HepG2 (cell line): ENCODE measurements around the gene NAALADL1. TPM values are rescaled to one million over a fixed set of nuclear protein-coding genes. Genes with fewer than 3 reads are reported as not detected.

ENCODE experiments used
- AGO2 ChIP-seq: fragments of 200-400 bp; formaldehyde crosslinking; optimal IDR thresholded peaks from 2 replicates; pipeline ENCODE3; 2017; ENCODE audit warnings: mild to moderate bottlenecking, low read depth, low read length, moderate library complexity
- FIP1L1 ChIP-seq: fragments of 200-400 bp; formaldehyde crosslinking; IDR thresholded peaks from 2 replicates; pipeline ENCODE4 v1.6.1; 2018; ENCODE audit warnings: low read depth, mild to moderate bottlenecking, low read length, moderate library complexity, borderline replicate concordance; ENCODE audit not compliant: insufficient read depth
- HMG20A ChIP-seq: IDR thresholded peaks from 2 replicates; pipeline ENCODE4 v1.6.1; 2016; ENCODE audit warnings: borderline replicate concordance
- KAT7 ChIP-seq: IDR thresholded peaks from 2 replicates; pipeline ENCODE4 v1.6.1; 2018; ENCODE audit warnings: borderline replicate concordance, missing compliant biosample characterization
- TARDBP ChIP-seq: sonication (generic); formaldehyde crosslinking; IDR thresholded peaks from 2 replicates; pipeline ENCODE4 v1.8.0; 2022; ENCODE audit warnings: mild to moderate bottlenecking, missing genetic modification reagents
- TBP ChIP-seq: sonication (generic); formaldehyde crosslinking; IDR thresholded peaks from 2 replicates; pipeline ENCODE4 v1.5.0; 2020; ENCODE audit warnings: missing genetic modification reagents
- ZFP41 ChIP-seq: sonication (generic); formaldehyde crosslinking; IDR thresholded peaks from 2 replicates; pipeline ENCODE4 v1.4.0; 2020; ENCODE audit warnings: mild to moderate bottlenecking, missing genetic modification reagents, borderline replicate concordance
- ZKSCAN1 ChIP-seq: fragments of 150-350 bp; IDR thresholded peaks from 2 replicates; pipeline ENCODE4 v1.6.1; 2014; ENCODE audit warnings: low read length
- ZNF550 ChIP-seq: sonication (generic); formaldehyde crosslinking; IDR thresholded peaks from 2 replicates; pipeline ENCODE4 v1.4.0; 2020; ENCODE audit warnings: mild to moderate bottlenecking, missing genetic modification reagents, borderline replicate concordance
- ZNF761 ChIP-seq: sonication (generic); formaldehyde crosslinking; conservative IDR thresholded peaks from 2 replicates; pipeline ENCODE4 v1.4.0; 2020; ENCODE audit warnings: mild to moderate bottlenecking, missing genetic modification reagents
- ZNF777 ChIP-seq: sonication (generic); formaldehyde crosslinking; IDR thresholded peaks from 2 replicates; pipeline ENCODE4 v1.4.0; 2020; ENCODE audit warnings: missing genetic modification reagents
- ZNF782 ChIP-seq: sonication (generic); formaldehyde crosslinking; IDR thresholded peaks from 2 replicates; pipeline ENCODE4 v1.4.0; 2020; ENCODE audit warnings: missing genetic modification reagents, mild to moderate bottlenecking, borderline replicate concordance
- ZNF850 ChIP-seq: sonication (generic); formaldehyde crosslinking; conservative IDR thresholded peaks from 2 replicates; pipeline ENCODE4 v1.9.0; 2021; ENCODE audit warnings: mild to moderate bottlenecking, missing genetic modification reagents
- polyA plus RNA-seq, 8 experiments: library from polyadenylated mRNA; depleted of rRNA in 3 of 8; stranded (reverse) in 7 of 8; unstranded in 1 of 8; fragments of >200 nt; fragmentation: Illumina TruSeq in 4 of 8; extraction: Trizol in 4 of 8; gene quantifications; 2 replicates each; pipeline versions ENCODE4 v1.2.1 to v1.2.3, GENCODE V29; 2011 to 2016; ENCODE audit warnings: low read depth in 4 of 8, missing spikeins in 1 of 8, mixed read lengths in 1 of 8; ENCODE audit not compliant: insufficient read depth in 1 of 8
- total RNA-seq, 5 experiments: library from RNA; depleted of rRNA; stranded (reverse); fragments of >200 nt; fragmentation: Illumina TruSeq; extraction: Trizol; gene quantifications; 2 replicates each; pipeline ENCODE4 v1.2.3, GENCODE V29; 2016; ENCODE audit warnings: low read depth in 1 of 5
- TF ChIP-seq, protein P1 (sequence below): sonication (generic); formaldehyde crosslinking; IDR thresholded peaks from 2 replicates; pipeline ENCODE4; 2020; ENCODE audit warnings: missing genetic modification reagents, mild to moderate bottlenecking, borderline replicate concordance
- TF ChIP-seq, protein P2 (sequence below), 2 experiments: fragments of 450-650 bp in 1 of 2; sonication (generic) in 1 of 2; formaldehyde crosslinking; IDR thresholded peaks; 2 replicates each; pipeline versions ENCODE4 v1.5.0 to v1.8.0; 2020 to 2022; ENCODE audit warnings: mild to moderate bottlenecking in 1 of 2, missing genetic modification reagents in 1 of 2
- TF ChIP-seq, protein P3 (sequence below): sonication (generic); formaldehyde crosslinking; IDR thresholded peaks from 2 replicates; pipeline ENCODE4 v1.4.0; 2020; ENCODE audit warnings: mild to moderate bottlenecking, missing genetic modification reagents
- TF ChIP-seq, protein P4 (sequence below): sonication (generic); formaldehyde crosslinking; IDR thresholded peaks from 2 replicates; pipeline ENCODE4 v1.5.0; 2020; ENCODE audit warnings: mild to moderate bottlenecking, missing genetic modification reagents
- TF ChIP-seq, protein P5 (sequence below): sonication (generic); formaldehyde crosslinking; IDR thresholded peaks from 2 replicates; pipeline ENCODE4 v1.8.0; 2022; ENCODE audit warnings: missing genetic modification reagents, mild to moderate bottlenecking, inconsistent platforms, borderline replicate concordance
- TF ChIP-seq, protein P6 (sequence below): sonication (generic); formaldehyde crosslinking; IDR thresholded peaks from 2 replicates; pipeline ENCODE4 v1.4.0; 2020; ENCODE audit warnings: mild to moderate bottlenecking, missing genetic modification reagents

NAALADL1 gene
- total and polyA plus RNA-seq, 2 of the 13 experiments (the other 11 are each of a cell fraction or from before 2014, with no cell fraction given) = 9.3 to 33.9 TPM

DNA sequence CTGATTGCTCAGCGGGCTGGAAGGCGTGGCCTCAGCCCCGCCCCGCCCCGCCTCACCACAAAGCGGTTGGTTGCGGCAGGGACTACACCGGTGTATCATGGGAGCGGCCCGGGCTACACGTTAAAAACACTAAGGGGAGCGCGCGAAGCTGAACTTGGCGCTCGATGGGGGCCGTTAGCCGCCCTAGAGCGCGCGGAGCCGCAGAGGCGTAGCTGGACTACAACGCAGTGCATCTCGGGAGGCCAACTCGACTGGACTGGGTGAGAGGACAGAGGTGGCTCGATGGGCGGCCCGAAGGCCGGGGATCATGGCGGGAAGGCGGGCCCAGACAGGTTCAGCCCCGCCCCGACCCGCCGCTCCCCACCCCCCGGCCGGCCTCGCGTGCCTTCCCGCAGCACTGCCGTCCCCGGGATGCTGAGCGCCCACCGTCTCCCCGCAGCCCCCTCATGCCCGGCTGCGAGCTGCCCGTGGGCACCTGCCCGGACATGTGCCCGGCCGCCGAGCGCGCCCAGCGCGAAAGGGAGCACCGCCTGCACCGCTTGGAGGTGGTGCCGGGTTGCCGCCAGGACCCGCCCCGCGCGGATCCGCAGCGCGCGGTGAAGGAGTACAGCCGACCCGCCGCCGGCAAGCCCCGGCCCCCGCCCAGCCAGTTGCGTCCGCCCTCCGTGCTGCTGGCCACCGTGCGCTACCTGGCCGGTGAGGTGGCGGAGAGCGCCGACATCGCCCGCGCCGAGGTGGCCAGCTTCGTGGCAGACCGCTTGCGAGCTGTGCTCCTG is 17.3 kb downstream of the NAALADL1 start, which contains the start of gene SAC3D1 (continued):
- TF ChIP-seq ZNF761 (CRISPR knock-in tag) (no peak; the same call in 1 of the 2 replicates), ZNF782 (CRISPR knock-in tag) (no peak; the same call in 1 of the 2 replicates), TARDBP (CRISPR knock-in tag) (peak; percentile 50; the same call in 1 of the 2 replicates), ZKSCAN1 (no peak), ZNF850 (CRISPR knock-in tag) (no peak), ZNF777 (CRISPR knock-in tag) (peak; percentile 65), HMG20A (CRISPR knock-in tag) (no peak), AGO2 (peak; percentile 63), ZNF550 (no peak), KAT7 (CRISPR knock-in tag) (peak; percentile 40; the same call in 1 of the 2 replicates), TBP (CRISPR knock-in tag) (no peak), FIP1L1 (no peak), ZFP41 (CRISPR knock-in tag) (no peak)
- TF ChIP-seq, protein P1, sequence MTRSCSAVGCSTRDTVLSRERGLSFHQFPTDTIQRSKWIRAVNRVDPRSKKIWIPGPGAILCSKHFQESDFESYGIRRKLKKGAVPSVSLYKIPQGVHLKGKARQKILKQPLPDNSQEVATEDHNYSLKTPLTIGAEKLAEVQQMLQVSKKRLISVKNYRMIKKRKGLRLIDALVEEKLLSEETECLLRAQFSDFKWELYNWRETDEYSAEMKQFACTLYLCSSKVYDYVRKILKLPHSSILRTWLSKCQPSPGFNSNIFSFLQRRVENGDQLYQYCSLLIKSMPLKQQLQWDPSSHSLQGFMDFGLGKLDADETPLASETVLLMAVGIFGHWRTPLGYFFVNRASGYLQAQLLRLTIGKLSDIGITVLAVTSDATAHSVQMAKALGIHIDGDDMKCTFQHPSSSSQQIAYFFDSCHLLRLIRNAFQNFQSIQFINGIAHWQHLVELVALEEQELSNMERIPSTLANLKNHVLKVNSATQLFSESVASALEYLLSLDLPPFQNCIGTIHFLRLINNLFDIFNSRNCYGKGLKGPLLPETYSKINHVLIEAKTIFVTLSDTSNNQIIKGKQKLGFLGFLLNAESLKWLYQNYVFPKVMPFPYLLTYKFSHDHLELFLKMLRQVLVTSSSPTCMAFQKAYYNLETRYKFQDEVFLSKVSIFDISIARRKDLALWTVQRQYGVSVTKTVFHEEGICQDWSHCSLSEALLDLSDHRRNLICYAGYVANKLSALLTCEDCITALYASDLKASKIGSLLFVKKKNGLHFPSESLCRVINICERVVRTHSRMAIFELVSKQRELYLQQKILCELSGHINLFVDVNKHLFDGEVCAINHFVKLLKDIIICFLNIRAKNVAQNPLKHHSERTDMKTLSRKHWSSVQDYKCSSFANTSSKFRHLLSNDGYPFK (CRISPR knock-in tag) = peak; percentile 82; the same call in 1 of the 2 replicates
- TF ChIP-seq, protein P2, sequence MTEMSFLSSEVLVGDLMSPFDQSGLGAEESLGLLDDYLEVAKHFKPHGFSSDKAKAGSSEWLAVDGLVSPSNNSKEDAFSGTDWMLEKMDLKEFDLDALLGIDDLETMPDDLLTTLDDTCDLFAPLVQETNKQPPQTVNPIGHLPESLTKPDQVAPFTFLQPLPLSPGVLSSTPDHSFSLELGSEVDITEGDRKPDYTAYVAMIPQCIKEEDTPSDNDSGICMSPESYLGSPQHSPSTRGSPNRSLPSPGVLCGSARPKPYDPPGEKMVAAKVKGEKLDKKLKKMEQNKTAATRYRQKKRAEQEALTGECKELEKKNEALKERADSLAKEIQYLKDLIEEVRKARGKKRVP (CRISPR knock-in tag; IDR thresholded peaks at IDR 0.05) = no peak; a peak in 1 of 4 replicates
- TF ChIP-seq, protein P3, sequence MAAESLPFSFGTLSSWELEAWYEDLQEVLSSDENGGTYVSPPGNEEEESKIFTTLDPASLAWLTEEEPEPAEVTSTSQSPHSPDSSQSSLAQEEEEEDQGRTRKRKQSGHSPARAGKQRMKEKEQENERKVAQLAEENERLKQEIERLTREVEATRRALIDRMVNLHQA = no peak
- TF ChIP-seq, protein P4, sequence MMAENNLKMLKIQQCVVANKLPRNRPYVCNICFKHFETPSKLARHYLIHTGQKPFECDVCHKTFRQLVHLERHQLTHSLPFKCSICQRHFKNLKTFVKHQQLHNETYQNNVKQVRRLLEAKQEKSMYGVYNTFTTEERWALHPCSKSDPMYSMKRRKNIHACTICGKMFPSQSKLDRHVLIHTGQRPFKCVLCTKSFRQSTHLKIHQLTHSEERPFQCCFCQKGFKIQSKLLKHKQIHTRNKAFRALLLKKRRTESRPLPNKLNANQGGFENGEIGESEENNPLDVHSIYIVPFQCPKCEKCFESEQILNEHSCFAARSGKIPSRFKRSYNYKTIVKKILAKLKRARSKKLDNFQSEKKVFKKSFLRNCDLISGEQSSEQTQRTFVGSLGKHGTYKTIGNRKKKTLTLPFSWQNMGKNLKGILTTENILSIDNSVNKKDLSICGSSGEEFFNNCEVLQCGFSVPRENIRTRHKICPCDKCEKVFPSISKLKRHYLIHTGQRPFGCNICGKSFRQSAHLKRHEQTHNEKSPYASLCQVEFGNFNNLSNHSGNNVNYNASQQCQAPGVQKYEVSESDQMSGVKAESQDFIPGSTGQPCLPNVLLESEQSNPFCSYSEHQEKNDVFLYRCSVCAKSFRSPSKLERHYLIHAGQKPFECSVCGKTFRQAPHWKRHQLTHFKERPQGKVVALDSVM (CRISPR knock-in tag) = peak; percentile 10; the same call in 1 of the 2 replicates
- TF ChIP-seq, protein P5, sequence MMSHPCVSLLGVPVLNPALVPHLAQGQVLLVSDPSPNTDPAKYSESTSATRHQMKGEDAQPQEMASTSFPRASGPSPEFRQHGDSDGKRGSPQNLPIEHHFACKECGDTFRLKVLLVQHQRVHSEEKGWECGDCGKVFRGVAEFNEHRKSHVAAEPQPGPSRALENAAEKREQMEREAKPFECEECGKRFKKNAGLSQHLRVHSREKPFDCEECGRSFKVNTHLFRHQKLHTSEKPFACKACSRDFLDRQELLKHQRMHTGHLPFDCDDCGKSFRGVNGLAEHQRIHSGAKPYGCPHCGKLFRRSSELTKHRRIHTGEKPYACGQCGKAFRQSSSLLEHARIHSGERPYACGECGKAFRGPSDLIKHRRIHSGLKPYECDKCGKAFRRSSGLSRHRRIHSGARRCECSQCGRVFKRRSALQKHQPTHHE (CRISPR knock-in tag) = no peak
- TF ChIP-seq, protein P6, sequence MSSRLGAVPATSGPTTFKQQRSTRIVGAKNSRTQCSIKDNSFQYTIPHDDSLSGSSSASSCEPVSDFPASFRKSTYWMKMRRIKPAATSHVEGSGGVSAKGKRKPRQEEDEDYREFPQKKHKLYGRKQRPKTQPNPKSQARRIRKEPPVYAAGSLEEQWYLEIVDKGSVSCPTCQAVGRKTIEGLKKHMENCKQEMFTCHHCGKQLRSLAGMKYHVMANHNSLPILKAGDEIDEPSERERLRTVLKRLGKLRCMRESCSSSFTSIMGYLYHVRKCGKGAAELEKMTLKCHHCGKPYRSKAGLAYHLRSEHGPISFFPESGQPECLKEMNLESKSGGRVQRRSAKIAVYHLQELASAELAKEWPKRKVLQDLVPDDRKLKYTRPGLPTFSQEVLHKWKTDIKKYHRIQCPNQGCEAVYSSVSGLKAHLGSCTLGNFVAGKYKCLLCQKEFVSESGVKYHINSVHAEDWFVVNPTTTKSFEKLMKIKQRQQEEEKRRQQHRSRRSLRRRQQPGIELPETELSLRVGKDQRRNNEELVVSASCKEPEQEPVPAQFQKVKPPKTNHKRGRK (CRISPR knock-in tag) = no peak
